HG02884 (cell line): ENCODE results near the gene PGAP3.

Experiments
- ATAC-seq: cut with Tn5 transposase; IDR thresholded peaks from one replicate; pipeline ENCODE4 v1.9.1; 2021; ENCODE audit warnings: mild to moderate bottlenecking, moderate library complexity; ENCODE audit not compliant: unreplicated experiment

PGAP3 gene

GRCh38 chr17:39639566-39640458 is 48.0 kb downstream of the PGAP3 start:
- no peak for ATAC-seq

- ATAC-seq, result no peak
Observed at GRCh38 chr17:39639043-39639442, 48.8 kb downstream of the PGAP3 start.

GRCh38 chr17:39638317-39638716 is 49.5 kb downstream of the PGAP3 start:
- no peak for ATAC-seq

GRCh38 chr17:39636927-39637736 is 50.7 kb downstream of the PGAP3 start, which contains the start of gene STARD3:
Gene STARD3 (plus strand): TSS chr17:39637144. CDS start chr17:39653532, 16,388 bp downstream.
- no peak for ATAC-seq

- ATAC-seq, result no peak
Observed at GRCh38 chr17:39636587-39636926, 51.3 kb downstream of the PGAP3 start.

GRCh38 chr17:39635614-39636176 is 52.2 kb downstream of the PGAP3 start:
- ATAC-seq, result no peak

GRCh38 chr17:39634384-39634871 is 53.4 kb downstream of the PGAP3 start:
- ATAC-seq, result no peak

GRCh38 chr17:39633570-39634183 is 54.2 kb downstream of the PGAP3 start:
- no peak for ATAC-seq

- no peak for ATAC-seq
Observed at GRCh38 chr17:39632153-39632941, 55.5 kb downstream of the PGAP3 start.

GRCh38 chr17:39631403-39631802 is 56.5 kb downstream of the PGAP3 start:
- ATAC-seq, result no peak

- no peak for ATAC-seq
Observed at GRCh38 chr17:39629898-39630297, 58.0 kb downstream of the PGAP3 start.

- ATAC-seq, result no peak
Observed at GRCh38 chr17:39629494-39629880, 58.4 kb downstream of the PGAP3 start.

- ATAC-seq, result no peak
Observed at GRCh38 chr17:39628655-39629493, 59.0 kb downstream of the PGAP3 start.

GRCh38 chr17:39627712-39628516 is 59.9 kb downstream of the PGAP3 start:
- no peak for ATAC-seq

- ATAC-seq, result no peak
Observed at GRCh38 chr17:39627047-39627711, 60.7 kb downstream of the PGAP3 start.

- no peak for ATAC-seq
Observed at GRCh38 chr17:39626171-39627046, 61.4 kb downstream of the PGAP3 start, which contains the start of gene PPP1R1B. Gene PPP1R1B (plus strand): TSS chr17:39626952. CDS start chr17:39627393, 441 bp downstream.
